OCI-LY3 (cell line): ENCODE data around the gene SCN1B.

Experiments
- EZH2phosphoT487 ChIP-seq: fragments of 200-600 bp; shearing (Covaris generic); IDR thresholded peaks from 2 replicates; pipeline ENCODE4 v1.6.1; 2018; ENCODE audit warnings: antibody characterized with exemption, mixed run types, low read depth
- TF ChIP-seq, protein P1 (sequence below): fragments of 200-600, 300-600 bp; sonication (generic); IDR thresholded peaks from 2 replicates; pipeline ENCODE4 v1.5.1; 2014; ENCODE audit warnings: antibody characterized with exemption, low read length, low read depth

- TF ChIP-seq, protein P1, sequence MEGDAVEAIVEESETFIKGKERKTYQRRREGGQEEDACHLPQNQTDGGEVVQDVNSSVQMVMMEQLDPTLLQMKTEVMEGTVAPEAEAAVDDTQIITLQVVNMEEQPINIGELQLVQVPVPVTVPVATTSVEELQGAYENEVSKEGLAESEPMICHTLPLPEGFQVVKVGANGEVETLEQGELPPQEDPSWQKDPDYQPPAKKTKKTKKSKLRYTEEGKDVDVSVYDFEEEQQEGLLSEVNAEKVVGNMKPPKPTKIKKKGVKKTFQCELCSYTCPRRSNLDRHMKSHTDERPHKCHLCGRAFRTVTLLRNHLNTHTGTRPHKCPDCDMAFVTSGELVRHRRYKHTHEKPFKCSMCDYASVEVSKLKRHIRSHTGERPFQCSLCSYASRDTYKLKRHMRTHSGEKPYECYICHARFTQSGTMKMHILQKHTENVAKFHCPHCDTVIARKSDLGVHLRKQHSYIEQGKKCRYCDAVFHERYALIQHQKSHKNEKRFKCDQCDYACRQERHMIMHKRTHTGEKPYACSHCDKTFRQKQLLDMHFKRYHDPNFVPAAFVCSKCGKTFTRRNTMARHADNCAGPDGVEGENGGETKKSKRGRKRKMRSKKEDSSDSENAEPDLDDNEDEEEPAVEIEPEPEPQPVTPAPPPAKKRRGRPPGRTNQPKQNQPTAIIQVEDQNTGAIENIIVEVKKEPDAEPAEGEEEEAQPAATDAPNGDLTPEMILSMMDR = no peak
- no peak for TF ChIP-seq EZH2phosphoT487
These were observed 2.1 kb downstream of the SCN1B start for GRCh38 chr19:35032356-35032865.
